Measurements from ENCODE around the gene SCGB2B2. TPM values are rescaled to one million over a fixed set of nuclear protein-coding genes. Genes with fewer than 3 reads are reported as not detected.
"Not testable (repeated sequence)": the region's sequence is repeated elsewhere in the genome, so short reads cannot be mapped to it uniquely, and the experiment has no call there.

SCGB2B2 gene
- total RNA-seq, 1 donor from 2014 or later = 0.58 TPM

DNA sequence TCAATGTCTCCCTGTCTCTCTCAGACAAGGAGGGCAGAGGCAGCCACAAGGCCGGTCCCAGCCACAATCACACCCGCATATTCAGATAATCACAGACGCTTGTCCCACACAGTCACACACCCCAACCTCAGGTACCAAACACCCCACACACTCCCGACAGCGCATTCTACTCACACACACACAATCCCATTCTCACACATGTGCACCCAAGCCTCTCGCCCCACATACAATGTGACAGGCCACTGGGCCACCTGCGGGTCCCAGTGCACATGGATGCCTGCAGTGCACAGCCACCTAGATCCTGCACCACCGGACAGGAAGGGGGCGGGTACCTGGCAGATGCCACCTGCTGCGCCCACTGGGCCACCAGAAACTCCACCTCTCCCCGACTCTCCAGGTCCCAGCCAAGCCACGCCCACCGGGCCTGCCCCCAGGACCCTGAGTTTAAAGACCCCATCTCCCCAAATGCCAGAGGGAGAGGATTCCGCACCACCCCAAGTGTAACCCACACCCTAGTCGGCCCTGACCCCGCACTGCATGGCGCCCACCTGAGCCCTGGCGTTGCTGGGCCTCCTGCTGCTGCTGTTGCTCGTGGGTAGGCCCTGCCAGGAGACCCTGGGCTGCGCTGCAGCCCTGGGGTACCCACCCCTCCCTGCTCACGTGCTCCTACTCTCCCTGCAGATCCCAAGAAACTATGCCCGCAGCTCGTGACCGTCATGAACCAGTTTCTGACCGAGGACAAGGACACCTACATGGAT, 10.6 kb downstream of the SCGB2B2 start:
- no peaks in the 10 kb centered on the region for H3K9me3 ChIP-seq
- no peaks in the 10 kb centered on the region for H3K36me3 ChIP-seq
- no peaks in the 10 kb centered on the region for H3K27me3 ChIP-seq
- ATAC-seq (no peak), DNase-seq (no peak)
- peaks cover 10% of the 10 kb centered on the region for H3K4me1 ChIP-seq
- H3K27ac ChIP-seq = no peak overlapping the region
- TF ChIP-seq CTCF (IDR thresholded peaks at IDR 0.05) = no peak
- intact Hi-C loops (cut with DNase I) = no loop called here
- H3K4me3 ChIP-seq = no peak overlapping the region

- H3K27ac ChIP-seq; ATAC-seq; H3K4me3 ChIP-seq; H3K27me3 ChIP-seq; H3K4me1 ChIP-seq; intact Hi-C loops (cut with DNase I); DNase-seq; H3K36me3 ChIP-seq; H3K9me3 ChIP-seq: not testable (repeated sequence)
Measured at GRCh38 chr19:34665275-34665674, 11.7 kb downstream of the SCGB2B2 start.

- Histone ChIP-seq H3K27me3 (no peaks in the 10 kb centered on the region), H3K9me3 (no peaks in the 10 kb centered on the region), H3K4me3 (no peak overlapping the region), H3K36me3 (no peaks in the 10 kb centered on the region), H3K27ac (no peak overlapping the region), H3K4me1 (peaks cover 10% of the 10 kb centered on the region)
- DNase-seq = no peak
- ATAC-seq = no peak
- intact Hi-C loops (cut with DNase I) = no loop called here
- no peak for TF ChIP-seq CTCF (IDR thresholded peaks at IDR 0.05)
Measured at GRCh38 chr19:34664870-34665269, 12.1 kb downstream of the SCGB2B2 start.

DNA sequence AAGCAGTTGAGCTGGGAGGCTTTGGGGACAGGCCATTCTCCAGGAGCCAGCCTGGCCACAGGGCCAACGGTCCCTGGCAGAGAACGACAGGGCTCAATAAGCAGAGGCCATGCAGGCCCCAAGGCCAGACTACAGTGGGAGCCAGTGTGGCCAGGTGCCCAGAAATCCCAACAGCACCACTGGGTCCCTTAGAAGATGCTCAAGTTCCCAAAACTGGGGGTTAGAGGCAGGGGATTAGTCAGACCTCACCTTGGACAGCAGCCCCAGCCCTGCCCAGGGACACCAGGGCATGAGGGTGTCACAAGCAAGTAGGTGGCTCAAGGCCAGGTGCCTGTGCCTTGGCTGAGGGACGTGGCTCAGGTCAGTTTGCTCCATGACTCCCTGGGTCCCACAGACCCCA, 12.8 kb downstream of the SCGB2B2 start:
- H3K9me3 ChIP-seq = no peaks in the 10 kb centered on the region
- H3K27me3 ChIP-seq = no peaks in the 10 kb centered on the region
- no peak for TF ChIP-seq CTCF (IDR thresholded peaks at IDR 0.05)
- intact Hi-C loops (cut with DNase I) = no loop called here
- ATAC-seq (no peak), DNase-seq (no peak)
- no peaks in the 10 kb centered on the region for H3K36me3 ChIP-seq
- H3K4me1 ChIP-seq = peaks cover 10% of the 10 kb centered on the region
- H3K27ac ChIP-seq = no peak overlapping the region
- no peak overlapping the region for H3K4me3 ChIP-seq

- Histone ChIP-seq H3K9me3 (no peaks in the 10 kb centered on the region), H3K4me3 (no peak overlapping the region), H3K4me1 (peaks cover 10% of the 10 kb centered on the region), H3K36me3 (no peaks in the 10 kb centered on the region), H3K27ac (no peak overlapping the region), H3K27me3 (no peaks in the 10 kb centered on the region)
- ATAC-seq = peak; percentile 66
- intact Hi-C loops (cut with DNase I) = no loop called here
- peak; percentile 52 for TF ChIP-seq CTCF (IDR thresholded peaks at IDR 0.05)
- no peak for DNase-seq
Measured at GRCh38 chr19:34662919-34663318, 14.0 kb downstream of the SCGB2B2 start.

DNA sequence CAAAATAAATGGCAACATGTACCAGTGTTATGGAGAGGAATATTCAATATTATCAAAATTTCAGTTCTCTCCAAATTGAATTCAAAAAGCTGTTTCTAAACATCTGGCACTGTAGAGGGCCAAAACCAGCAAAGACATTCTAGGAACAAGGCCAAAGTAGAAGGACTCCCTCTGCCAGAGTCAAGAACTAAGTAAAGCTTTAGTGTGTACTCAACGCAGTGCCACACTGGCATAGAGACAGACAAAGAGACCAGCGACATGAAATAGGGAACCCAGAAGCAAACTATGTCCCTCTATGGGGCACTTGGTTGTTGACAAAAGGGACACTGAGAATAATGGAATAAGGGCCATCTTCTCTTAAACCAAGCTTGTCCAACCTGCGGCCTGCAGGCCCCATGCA, 15.6 kb downstream of the SCGB2B2 start:
- DNase-seq (no peak), ATAC-seq (peak; percentile 81)
- Histone ChIP-seq H3K9me3 (no peaks in the 10 kb centered on the region), H3K4me3 (no peak overlapping the region), H3K27ac (peak overlapping the region; percentile 17), H3K4me1 (peaks cover 6% of the 10 kb centered on the region), H3K27me3 (no peaks in the 10 kb centered on the region), H3K36me3 (no peaks in the 10 kb centered on the region)
- intact Hi-C loops (cut with DNase I) = no loop called here
- TF ChIP-seq CTCF (IDR thresholded peaks at IDR 0.05) = no peak
